HPDE6-E6E7 (cell line): ENCODE data around the gene TRIM50.
"Not testable (repeated sequence)": the region's sequence is repeated elsewhere in the genome, so short reads cannot be mapped to it uniquely, and the experiment has no call there.

Experiments
- DNase-seq: peaks from one replicate; pipeline ENCODE4 v3.0.0; 2011; ENCODE audit warnings: missing footprints; ENCODE audit errors: extremely low spot score

The TRIM50 gene

GRCh38 chr7:73350306-73351068 is 22.6 kb upstream of the TRIM50 start:
- no peak for DNase-seq

GRCh38 chr7:73349763-73350162 is 21.9 kb upstream of the TRIM50 start:
- DNase-seq = no peak

GRCh38 chr7:73345951-73346350 is 18.1 kb upstream of the TRIM50 start:
- DNase-seq = no peak

GRCh38 chr7:73345538-73345937 is 17.7 kb upstream of the TRIM50 start:
- no peak for DNase-seq

- no peak for DNase-seq
Observed at GRCh38 chr7:73343671-73344380, 15.9 kb upstream of the TRIM50 start.

- peak; percentile 64 for DNase-seq
Observed at GRCh38 chr7:73342645-73343044, 14.8 kb upstream of the TRIM50 start.

- DNase-seq = peak; percentile 72
Observed at GRCh38 chr7:73341877-73342276, 14.0 kb upstream of the TRIM50 start.

- no peak for DNase-seq
Observed at GRCh38 chr7:73340514-73340913, 12.6 kb upstream of the TRIM50 start.

GRCh38 chr7:73338321-73338720 is 10.4 kb upstream of the TRIM50 start:
- no peak for DNase-seq

GRCh38 chr7:73332447-73332846 is 4.6 kb upstream of the TRIM50 start:
- no peak for DNase-seq

GRCh38 chr7:73330772-73331171 is 2.9 kb upstream of the TRIM50 start:
- DNase-seq = no peak

GRCh38 chr7:73329861-73330581 is 2.1 kb upstream of the TRIM50 start:
- no peak for DNase-seq

GRCh38 chr7:73328696-73329095 is 814 bp upstream of the TRIM50 start:
- DNase-seq = no peak

GRCh38 chr7:73327449-73327848 is 433 bp downstream of the TRIM50 start:
- DNase-seq = not testable (repeated sequence)

GRCh38 chr7:73325424-73325823 is 2.5 kb downstream of the TRIM50 start:
- DNase-seq = not testable (repeated sequence)

- DNase-seq = peak; percentile 53
Observed at GRCh38 chr7:73324081-73324845, 3.6 kb downstream of the TRIM50 start.

GRCh38 chr7:73323434-73324080 is 4.3 kb downstream of the TRIM50 start:
- not testable (repeated sequence) for DNase-seq

- not testable (repeated sequence) for DNase-seq
Observed at GRCh38 chr7:73320009-73320408, 7.9 kb downstream of the TRIM50 start.

- not testable (repeated sequence) for DNase-seq
Observed at GRCh38 chr7:73319541-73319940, 8.3 kb downstream of the TRIM50 start.

- DNase-seq = not testable (repeated sequence)
Observed at GRCh38 chr7:73318656-73319204, 9.2 kb downstream of the TRIM50 start.

- no peak for DNase-seq
Observed at GRCh38 chr7:73316521-73316920, 11.4 kb downstream of the TRIM50 start.
